GM13976 (cell line): ENCODE data around the gene ZFYVE28.
A peak's percentile ranks its signal among the peaks of the same experiment; 100 is the strongest.

Source experiments
- DNase-seq: peaks from one replicate; pipeline ENCODE4 v3.0.0; 2012; ENCODE audit warnings: low spot score
- in situ Hi-C: fragments of 300-500 bp; cut with MboI; formaldehyde crosslinking; loops from one replicate; pipeline ENCODE4 v1.12.0; 2022; ENCODE audit warnings: low sequenced_read_pairs, mixed read lengths, inconsistent platforms; ENCODE audit not compliant: unreplicated experiment
- TF ChIP-seq, protein P1 (sequence below): IDR thresholded peaks from 2 replicates; pipeline ENCODE4 v1.5.1; 2012; ENCODE audit warnings: borderline replicate concordance, mild to moderate bottlenecking; ENCODE audit not compliant: insufficient read depth; ENCODE audit errors: extremely low read depth, missing control alignments, control extremely low read depth

The ZFYVE28 gene

DNA sequence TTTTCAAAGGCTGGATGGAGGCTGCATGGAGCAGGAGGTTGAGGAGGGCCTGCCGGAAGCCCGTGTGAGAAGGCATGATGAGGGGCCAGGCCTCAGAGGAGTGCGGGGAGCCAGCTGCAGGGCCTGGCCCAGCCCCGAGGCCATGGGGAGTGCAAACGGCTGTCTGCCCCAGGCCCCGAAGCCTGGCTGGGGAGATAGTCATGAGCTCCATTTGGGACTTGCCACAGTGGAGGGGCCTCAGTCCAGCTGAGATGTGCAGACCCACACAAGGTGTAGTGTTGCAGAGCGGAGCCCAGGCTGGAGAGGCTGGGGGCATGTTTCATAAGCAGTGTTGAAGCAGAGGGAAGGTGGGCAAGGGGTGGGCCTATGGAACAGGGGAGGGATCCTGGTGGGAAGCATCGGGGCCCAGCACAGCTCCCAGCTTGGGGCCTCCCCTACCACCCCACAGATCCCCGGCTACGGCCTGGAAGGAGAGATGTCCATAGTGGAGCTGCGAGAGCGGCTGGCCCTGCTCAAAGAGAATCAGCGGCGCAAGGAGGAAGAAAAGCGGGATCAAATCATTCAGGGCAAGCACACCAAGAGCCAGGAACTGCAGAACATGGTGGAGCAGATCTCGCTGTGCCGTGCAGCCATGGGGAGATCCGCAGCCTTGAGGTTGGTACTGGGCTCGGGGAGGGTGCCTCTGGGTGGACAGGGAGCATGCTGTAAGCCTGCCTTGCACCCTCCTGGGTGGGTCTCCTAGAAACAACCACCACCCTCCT is 41.3 kb upstream of the ZFYVE28 start:
- peak; percentile 16 for DNase-seq
- in situ Hi-C loops, result no loop called here
- TF ChIP-seq, protein P1, sequence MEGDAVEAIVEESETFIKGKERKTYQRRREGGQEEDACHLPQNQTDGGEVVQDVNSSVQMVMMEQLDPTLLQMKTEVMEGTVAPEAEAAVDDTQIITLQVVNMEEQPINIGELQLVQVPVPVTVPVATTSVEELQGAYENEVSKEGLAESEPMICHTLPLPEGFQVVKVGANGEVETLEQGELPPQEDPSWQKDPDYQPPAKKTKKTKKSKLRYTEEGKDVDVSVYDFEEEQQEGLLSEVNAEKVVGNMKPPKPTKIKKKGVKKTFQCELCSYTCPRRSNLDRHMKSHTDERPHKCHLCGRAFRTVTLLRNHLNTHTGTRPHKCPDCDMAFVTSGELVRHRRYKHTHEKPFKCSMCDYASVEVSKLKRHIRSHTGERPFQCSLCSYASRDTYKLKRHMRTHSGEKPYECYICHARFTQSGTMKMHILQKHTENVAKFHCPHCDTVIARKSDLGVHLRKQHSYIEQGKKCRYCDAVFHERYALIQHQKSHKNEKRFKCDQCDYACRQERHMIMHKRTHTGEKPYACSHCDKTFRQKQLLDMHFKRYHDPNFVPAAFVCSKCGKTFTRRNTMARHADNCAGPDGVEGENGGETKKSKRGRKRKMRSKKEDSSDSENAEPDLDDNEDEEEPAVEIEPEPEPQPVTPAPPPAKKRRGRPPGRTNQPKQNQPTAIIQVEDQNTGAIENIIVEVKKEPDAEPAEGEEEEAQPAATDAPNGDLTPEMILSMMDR, result no peak

- in situ Hi-C loops, result no loop called here
- TF ChIP-seq, protein P1, result no peak
- DNase-seq, result peak; percentile 13
Observed at GRCh38 chr4:2458546-2459491, 40.4 kb upstream of the ZFYVE28 start.

DNA sequence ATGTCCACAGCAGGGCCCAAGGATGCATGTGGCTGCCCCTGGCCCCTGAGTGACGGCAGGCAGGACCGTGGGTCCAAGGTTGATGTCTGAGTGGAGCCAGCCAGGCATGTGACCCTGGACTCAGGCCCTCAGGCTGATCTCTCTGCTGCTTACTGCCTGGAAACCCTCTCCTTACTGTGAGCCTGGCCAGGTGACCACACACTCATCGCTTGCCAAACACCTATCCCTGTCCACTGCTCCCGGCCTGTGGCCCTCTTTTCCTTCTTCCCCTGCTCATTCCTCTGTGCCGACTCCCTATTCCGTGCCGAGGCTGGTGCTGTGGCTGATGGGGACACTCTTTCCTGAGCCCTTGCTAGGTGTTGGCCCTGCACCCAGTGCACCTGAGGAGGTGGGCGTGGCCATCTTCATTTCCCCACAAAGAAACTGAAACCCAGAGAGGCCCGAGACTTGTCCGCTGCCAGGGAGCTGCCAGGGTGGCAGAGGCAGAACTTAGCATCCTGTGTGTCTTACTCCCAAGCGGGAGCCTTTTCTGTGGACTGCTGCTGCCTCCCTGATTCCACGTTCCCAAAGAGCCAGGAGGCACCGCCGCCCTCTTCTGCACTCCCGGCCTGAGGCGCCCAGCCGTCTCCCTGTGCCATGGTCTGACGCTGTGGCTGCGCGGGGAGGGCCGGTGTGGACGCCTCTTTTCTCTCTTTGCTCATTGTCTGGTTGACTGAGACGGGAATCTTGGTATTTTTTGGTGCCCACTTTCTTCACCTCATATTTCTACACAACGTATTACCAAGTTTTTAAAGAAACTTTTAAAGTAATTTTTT is 39.2 kb upstream of the ZFYVE28 start:
- TF ChIP-seq, protein P1, result no peak
- DNase-seq, result no peak
- in situ Hi-C loops, result no loop called here

- no peak for DNase-seq
- in situ Hi-C loops, result no loop called here
- TF ChIP-seq, protein P1, result no peak
Observed at GRCh38 chr4:2451821-2452785, 33.7 kb upstream of the ZFYVE28 start.

- TF ChIP-seq, protein P1, result no peak
- in situ Hi-C loops, result no loop called here
- DNase-seq, result no peak
Observed at GRCh38 chr4:2451036-2451520, 32.6 kb upstream of the ZFYVE28 start.
